Gastroesophageal sphincter (tissue), 4 donors: ENCODE results near the gene SRSF9. TPM values are rescaled to one million over a fixed set of nuclear protein-coding genes. Genes with fewer than 3 reads are reported as not detected.

Source experiments
- ATAC-seq: fragments of 150-250 bp; one replicate; pipeline ENCODE4 v1.9.1; 2016; ENCODE audit warnings: mild to moderate bottlenecking, moderate library complexity
- H3K27ac ChIP-seq, 4 donors: fragments of 200-600 bp; sonication (generic) in 3 of 4; 1 replicate in 3 of 4; 2 replicates in 1 of 4; pipeline ENCODE4 v1.5.1; 2016 to 2019
- H3K27me3 ChIP-seq: fragments of 200-600 bp; sonication (generic); one replicate; pipeline ENCODE4 v1.5.1; 2019
- H3K36me3 ChIP-seq, 2 donors: fragments of 200-600 bp; sonication (generic); one replicate each; pipeline ENCODE4 v1.5.1; 2019; ENCODE audit warnings: control low read depth in 1 of 2
- H3K4me1 ChIP-seq, 3 donors: fragments of 200-600 bp; sonication (generic); 1 replicate in 2 of 3; 2 replicates in 1 of 3; pipeline ENCODE4 v1.5.1; 2016 to 2019; ENCODE audit warnings: control low read depth in 2 of 3
- H3K4me3 ChIP-seq, 2 donors: fragments of 200-600 bp; sonication (generic); one replicate each; pipeline ENCODE4 v1.5.1; 2019; ENCODE audit warnings: mild to moderate bottlenecking in 1 of 2, moderate library complexity in 1 of 2
- H3K9me3 ChIP-seq, 3 donors: fragments of 200-600 bp; sonication (generic); one replicate each; pipeline ENCODE4 v1.5.1; 2017 to 2019; ENCODE audit warnings: control low read depth in 2 of 3
- CTCF ChIP-seq, 4 experiments: fragments of 200-600 bp in 2 of 4; fragments of 450-650 bp in 2 of 4; sonication (generic) in 1 of 4; IDR thresholded peaks; one replicate each; pipeline ENCODE4 v1.5.1; 2017 to 2019; ENCODE audit warnings: antibody characterized with exemption in 4 of 4, mild to moderate bottlenecking in 2 of 4, moderate library complexity in 2 of 4
- EP300 ChIP-seq: sonication (generic); formaldehyde crosslinking; IDR thresholded peaks from one replicate; pipeline ENCODE4 v1.6.1; 2017; ENCODE audit warnings: antibody characterized with exemption, mild to moderate bottlenecking
- POLR2A ChIP-seq, 2 donors: fragments of 450-650 bp; IDR thresholded peaks; one replicate each; pipeline ENCODE4 v1.6.1; 2017; ENCODE audit warnings: antibody characterized with exemption in 2 of 2, mild to moderate bottlenecking in 2 of 2, moderate library complexity in 1 of 2
- POLR2AphosphoS5 ChIP-seq: sonication (generic); formaldehyde crosslinking; IDR thresholded peaks from one replicate; pipeline ENCODE4 v1.6.1; 2017; ENCODE audit warnings: antibody characterized with exemption
- WGBS, 2 donors: methylation state at CpG; one replicate each; pipeline ENCODE4 v1.1.5; 2018; ENCODE audit warnings: low coverage in 1 of 2; 5-methylcytosine and 5-hydroxymethylcytosine counted together
- total RNA-seq, 4 donors: library from RNA; depleted of rRNA; stranded (reverse); fragments of >200 nt; gene quantifications; one replicate each; pipeline ENCODE4 v1.1.0, GENCODE V29; 2016

Gene SRSF9
- total RNA-seq, 4 donors from 2014 or later = 46.2 to 63.2 (median 49.3) TPM

DNA sequence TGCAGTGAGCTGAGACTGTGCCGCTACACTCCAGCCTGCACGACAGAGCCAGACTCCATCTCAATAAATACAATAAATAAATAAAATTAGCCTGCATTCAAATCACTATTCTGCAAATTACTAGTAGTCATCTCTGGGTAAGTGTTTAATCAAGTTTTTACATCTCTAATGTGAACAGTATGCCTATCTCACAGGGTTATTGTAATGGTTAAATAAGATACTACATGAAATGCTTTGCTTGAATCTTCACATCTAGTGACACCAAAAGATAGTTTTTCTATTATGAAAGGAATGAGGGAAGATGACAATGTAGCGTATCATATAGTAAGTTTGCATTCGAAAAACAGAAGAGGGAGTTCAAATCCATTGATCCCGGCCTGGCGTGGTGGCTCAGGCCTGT, 2.1 kb downstream of the SRSF9 start:
- H3K9me3 ChIP-seq = no peaks in the 10 kb centered on the region
- peaks cover 0 to 46% of the 10 kb centered on the region in 2 donors for H3K36me3 ChIP-seq
- H3K4me3 ChIP-seq = no peak overlapping the region
- no peak overlapping the region for H3K27ac ChIP-seq
- ATAC-seq = no peak
- TF ChIP-seq EP300 (no peak), CTCF (IDR thresholded peaks at IDR 0.05) (no peak), POLR2AphosphoS5 (no peak), POLR2A (IDR thresholded peaks at IDR 0.05) (no peak)
- no peaks in the 10 kb centered on the region for H3K27me3 ChIP-seq
- peaks cover 0 to 56% (median 25%) of the 10 kb centered on the region in 3 donors for H3K4me1 ChIP-seq
- 83 to 93% methylated on average over 5 to 6 of the region's 6 CpGs for WGBS, 2 donors

- Histone ChIP-seq H3K4me3 (no peak overlapping the region), H3K4me1 (peaks cover 0 to 54% (median 25%) of the 10 kb centered on the region in 3 donors), H3K9me3 (no peaks in the 10 kb centered on the region), H3K27ac (no peak overlapping the region), H3K36me3 (peaks cover 4 to 53% of the 10 kb centered on the region in 2 donors), H3K27me3 (no peaks in the 10 kb centered on the region)
- 44 to 48% methylated on average over 8 of the region's 8 CpGs for WGBS, 2 donors
- TF ChIP-seq POLR2AphosphoS5 (no peak), CTCF (IDR thresholded peaks at IDR 0.05) (peak; percentile 19 to 58 (median 42)), EP300 (no peak), POLR2A (IDR thresholded peaks at IDR 0.05) (no peak)
- ATAC-seq = no peak
Observed at GRCh38 chr12:120466560-120467315, 2.8 kb downstream of the SRSF9 start.

GRCh38 chr12:120465756-120466155, 3.8 kb downstream of the SRSF9 start:
- Histone ChIP-seq H3K27me3 (no peaks in the 10 kb centered on the region), H3K4me3 (no peak overlapping the region), H3K9me3 (no peaks in the 10 kb centered on the region), H3K36me3 (peaks cover 4 to 63% of the 10 kb centered on the region in 2 donors), H3K4me1 (peaks cover 0 to 44% (median 25%) of the 10 kb centered on the region in 3 donors), H3K27ac (no peak overlapping the region)
- no peak for ATAC-seq
- 36 to 53% methylated on average over 4 to 5 of the region's 5 CpGs for WGBS, 2 donors
- TF ChIP-seq EP300 = no peak
- TF ChIP-seq CTCF (IDR thresholded peaks at IDR 0.05) = no peak
- no peak for TF ChIP-seq POLR2A (IDR thresholded peaks at IDR 0.05)
- no peak for TF ChIP-seq POLR2AphosphoS5

DNA sequence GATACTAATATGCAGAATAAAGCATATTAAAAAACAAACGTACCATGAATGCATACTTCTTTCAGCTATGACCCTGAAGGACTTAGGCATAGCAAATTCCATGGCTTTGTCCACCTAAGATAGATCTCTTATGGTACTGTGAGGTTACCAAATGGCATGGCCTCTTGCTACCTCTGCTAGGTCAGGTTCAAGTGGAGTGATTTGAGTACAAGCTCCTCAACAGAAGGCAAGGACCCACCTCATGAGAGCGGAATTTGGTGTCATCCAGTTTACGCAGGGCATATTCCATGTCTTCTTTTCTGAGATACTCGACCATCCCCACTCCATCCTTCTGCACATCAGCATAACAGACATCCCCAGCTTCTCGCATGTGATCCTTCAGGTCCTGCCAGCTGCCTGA, 5.8 kb downstream of the SRSF9 start:
- ATAC-seq = no peak
- H3K4me1 ChIP-seq = peaks cover 0 to 36% (median 18%) of the 10 kb centered on the region in 3 donors
- no peak overlapping the region for H3K4me3 ChIP-seq
- no peaks in the 10 kb centered on the region for H3K9me3 ChIP-seq
- no peak overlapping the region for H3K27ac ChIP-seq
- no peaks in the 10 kb centered on the region for H3K27me3 ChIP-seq
- 74 to 76% methylated on average over 5 of the region's 5 CpGs for WGBS, 2 donors
- peaks cover 4 to 83% of the 10 kb centered on the region in 2 donors for H3K36me3 ChIP-seq
- TF ChIP-seq POLR2A (IDR thresholded peaks at IDR 0.05) = no peak
- TF ChIP-seq CTCF (IDR thresholded peaks at IDR 0.05) = no peak
- no peak for TF ChIP-seq EP300
- no peak for TF ChIP-seq POLR2AphosphoS5

GRCh38 chr12:120462099-120462640, 7.4 kb downstream of the SRSF9 start:
- H3K9me3 ChIP-seq = no peaks in the 10 kb centered on the region
- TF ChIP-seq POLR2A (IDR thresholded peaks at IDR 0.05) (no peak), CTCF (IDR thresholded peaks at IDR 0.05) (no peak), EP300 (no peak), POLR2AphosphoS5 (no peak)
- peaks cover 0 to 21% (median 13%) of the 10 kb centered on the region in 3 donors for H3K4me1 ChIP-seq
- peaks cover 4 to 96% of the 10 kb centered on the region in 2 donors for H3K36me3 ChIP-seq
- 54 to 67% methylated on average over 2 to 3 of the region's 3 CpGs for WGBS, 2 donors
- no peak overlapping the region for H3K4me3 ChIP-seq
- no peak for ATAC-seq
- H3K27me3 ChIP-seq = no peaks in the 10 kb centered on the region
- H3K27ac ChIP-seq = no peak overlapping the region
